ENCODE measurements around the gene OR10Z1. TPM values are rescaled to one million over a fixed set of nuclear protein-coding genes. Genes with fewer than 3 reads are reported as not detected.

Gene OR10Z1
- total RNA-seq, 1 donor from 2014 or later, result not detected

DNA sequence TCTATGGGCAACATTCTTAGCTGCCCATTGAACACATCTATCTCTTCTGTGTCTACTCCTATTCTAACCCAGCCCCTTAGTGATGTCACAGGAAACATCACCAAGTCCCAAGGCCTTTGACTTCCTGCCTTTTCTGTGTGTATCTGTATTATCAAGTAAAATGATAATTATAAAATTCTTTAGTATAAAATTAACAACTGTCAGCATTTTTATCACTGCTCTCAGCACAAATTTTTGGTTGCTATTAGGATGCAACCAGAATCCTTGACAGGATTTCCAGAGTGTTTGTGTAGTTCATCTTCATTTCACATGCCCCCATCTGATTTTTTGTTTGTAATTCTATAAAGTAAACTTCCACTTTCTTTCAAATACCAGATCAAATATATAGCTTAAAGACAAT, 33.8 kb downstream of the OR10Z1 start:
- Histone ChIP-seq H3K9me3 (no peaks in the 10 kb centered on the region), H3K36me3 (no peaks in the 10 kb centered on the region), H3K4me3 (no peak overlapping the region), H3K27me3 (no peaks in the 10 kb centered on the region), H3K4me1 (no peaks in the 10 kb centered on the region), H3K27ac (no peak overlapping the region)
- intact Hi-C loops (cut with DNase I), result no loop called here
- DNase-seq (ENCODE audit: extremely low spot score in 2 of 2), result no peak
- TF ChIP-seq POLR2A (IDR thresholded peaks at IDR 0.05), result no peak
- no peak for TF ChIP-seq POLR2AphosphoS5 (IDR thresholded peaks at IDR 0.05; ENCODE audit: insufficient read depth in 1 of 2, low read depth in 1 of 2)
- TF ChIP-seq, protein P1, sequence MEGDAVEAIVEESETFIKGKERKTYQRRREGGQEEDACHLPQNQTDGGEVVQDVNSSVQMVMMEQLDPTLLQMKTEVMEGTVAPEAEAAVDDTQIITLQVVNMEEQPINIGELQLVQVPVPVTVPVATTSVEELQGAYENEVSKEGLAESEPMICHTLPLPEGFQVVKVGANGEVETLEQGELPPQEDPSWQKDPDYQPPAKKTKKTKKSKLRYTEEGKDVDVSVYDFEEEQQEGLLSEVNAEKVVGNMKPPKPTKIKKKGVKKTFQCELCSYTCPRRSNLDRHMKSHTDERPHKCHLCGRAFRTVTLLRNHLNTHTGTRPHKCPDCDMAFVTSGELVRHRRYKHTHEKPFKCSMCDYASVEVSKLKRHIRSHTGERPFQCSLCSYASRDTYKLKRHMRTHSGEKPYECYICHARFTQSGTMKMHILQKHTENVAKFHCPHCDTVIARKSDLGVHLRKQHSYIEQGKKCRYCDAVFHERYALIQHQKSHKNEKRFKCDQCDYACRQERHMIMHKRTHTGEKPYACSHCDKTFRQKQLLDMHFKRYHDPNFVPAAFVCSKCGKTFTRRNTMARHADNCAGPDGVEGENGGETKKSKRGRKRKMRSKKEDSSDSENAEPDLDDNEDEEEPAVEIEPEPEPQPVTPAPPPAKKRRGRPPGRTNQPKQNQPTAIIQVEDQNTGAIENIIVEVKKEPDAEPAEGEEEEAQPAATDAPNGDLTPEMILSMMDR (IDR thresholded peaks at IDR 0.05), result no peak

DNA sequence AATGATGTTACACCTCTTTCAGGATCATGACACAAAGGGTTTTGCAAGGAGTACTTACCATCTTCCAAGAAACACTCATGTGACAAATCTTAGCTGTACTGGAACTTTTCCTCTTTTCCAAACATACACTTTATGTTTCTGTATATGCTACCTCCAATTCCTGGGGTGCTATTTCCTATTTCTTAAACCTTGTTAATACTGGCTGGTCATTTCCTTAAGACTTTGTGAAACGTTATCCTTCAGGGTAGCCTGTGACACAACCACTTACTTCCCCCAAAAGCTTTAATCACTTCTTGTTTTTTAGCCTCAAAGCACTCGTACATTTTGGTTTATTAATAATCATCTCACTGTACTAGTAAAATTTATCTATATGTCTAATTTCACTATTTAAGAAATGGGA, 39.4 kb downstream of the OR10Z1 start:
- Histone ChIP-seq H3K27ac (no peak overlapping the region), H3K4me3 (no peak overlapping the region), H3K9me3 (no peaks in the 10 kb centered on the region), H3K4me1 (no peaks in the 10 kb centered on the region), H3K36me3 (no peaks in the 10 kb centered on the region), H3K27me3 (no peaks in the 10 kb centered on the region)
- TF ChIP-seq, protein P1 (IDR thresholded peaks at IDR 0.05), result no peak
- intact Hi-C loops (cut with DNase I), result no loop called here
- DNase-seq (ENCODE audit: extremely low spot score in 2 of 2), result no peak

DNA sequence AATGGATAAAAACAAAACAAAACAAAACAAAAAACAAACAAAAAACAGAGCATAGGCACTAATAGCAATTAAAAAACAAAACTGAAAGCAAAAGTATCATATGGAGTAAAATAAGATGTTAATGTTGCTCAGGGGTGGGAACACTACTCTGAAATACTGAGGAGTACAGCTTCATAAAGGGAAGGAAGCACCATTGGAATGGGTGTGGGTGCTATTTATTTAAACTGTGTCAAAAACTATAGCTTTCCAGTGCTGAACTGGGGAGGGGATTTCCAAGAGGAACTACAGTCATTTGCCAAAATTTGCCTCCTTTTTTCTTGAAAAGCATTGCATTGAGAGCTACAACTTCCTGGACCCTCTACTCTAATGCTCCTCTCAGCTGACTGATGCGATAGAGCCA, 41.4 kb downstream of the OR10Z1 start:
- H3K4me1 ChIP-seq, result no peaks in the 10 kb centered on the region
- no peak for DNase-seq (ENCODE audit: extremely low spot score in 2 of 2)
- H3K4me3 ChIP-seq, result no peak overlapping the region
- H3K27me3 ChIP-seq, result no peaks in the 10 kb centered on the region
- TF ChIP-seq, protein P1 (IDR thresholded peaks at IDR 0.05), result no peak
- TF ChIP-seq POLR2A (IDR thresholded peaks at IDR 0.05) (no peak), POLR2AphosphoS5 (IDR thresholded peaks at IDR 0.05; ENCODE audit: insufficient read depth in 1 of 2, low read depth in 1 of 2) (no peak)
- H3K36me3 ChIP-seq, result no peaks in the 10 kb centered on the region
- no peak overlapping the region for H3K27ac ChIP-seq
- intact Hi-C loops (cut with DNase I), result no loop called here
- H3K9me3 ChIP-seq, result no peaks in the 10 kb centered on the region

DNA sequence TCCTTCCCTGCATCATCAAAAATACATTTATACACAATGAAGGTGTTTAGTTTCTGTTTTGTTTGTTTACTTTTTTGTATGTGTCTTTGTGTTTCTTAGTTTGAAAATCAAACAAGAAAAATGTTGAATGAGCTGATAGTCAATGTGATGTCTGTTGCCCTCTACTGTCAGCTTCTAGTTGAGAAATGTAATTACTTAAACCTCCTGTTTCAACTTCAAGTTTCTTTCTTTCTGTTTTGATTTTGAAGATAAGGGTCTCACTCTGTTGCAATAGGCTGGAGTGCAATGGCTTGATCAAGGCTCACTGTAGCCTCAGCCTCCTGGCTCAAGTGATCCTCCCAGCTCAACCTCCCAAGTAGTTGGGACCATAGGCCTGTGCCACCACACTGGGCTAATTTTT, 44.0 kb downstream of the OR10Z1 start:
- DNase-seq (ENCODE audit: extremely low spot score in 2 of 2), result no peak
- H3K4me3 ChIP-seq, result no peak overlapping the region
- intact Hi-C loops (cut with DNase I), result no loop called here
- H3K9me3 ChIP-seq, result no peaks in the 10 kb centered on the region
- H3K27ac ChIP-seq, result no peak overlapping the region
- H3K27me3 ChIP-seq, result no peaks in the 10 kb centered on the region
- TF ChIP-seq POLR2A (IDR thresholded peaks at IDR 0.05) (no peak), POLR2AphosphoS5 (IDR thresholded peaks at IDR 0.05; ENCODE audit: insufficient read depth in 1 of 2, low read depth in 1 of 2) (no peak)
- TF ChIP-seq, protein P1 (IDR thresholded peaks at IDR 0.05), result no peak
- H3K4me1 ChIP-seq, result no peaks in the 10 kb centered on the region
- no peaks in the 10 kb centered on the region for H3K36me3 ChIP-seq

DNA sequence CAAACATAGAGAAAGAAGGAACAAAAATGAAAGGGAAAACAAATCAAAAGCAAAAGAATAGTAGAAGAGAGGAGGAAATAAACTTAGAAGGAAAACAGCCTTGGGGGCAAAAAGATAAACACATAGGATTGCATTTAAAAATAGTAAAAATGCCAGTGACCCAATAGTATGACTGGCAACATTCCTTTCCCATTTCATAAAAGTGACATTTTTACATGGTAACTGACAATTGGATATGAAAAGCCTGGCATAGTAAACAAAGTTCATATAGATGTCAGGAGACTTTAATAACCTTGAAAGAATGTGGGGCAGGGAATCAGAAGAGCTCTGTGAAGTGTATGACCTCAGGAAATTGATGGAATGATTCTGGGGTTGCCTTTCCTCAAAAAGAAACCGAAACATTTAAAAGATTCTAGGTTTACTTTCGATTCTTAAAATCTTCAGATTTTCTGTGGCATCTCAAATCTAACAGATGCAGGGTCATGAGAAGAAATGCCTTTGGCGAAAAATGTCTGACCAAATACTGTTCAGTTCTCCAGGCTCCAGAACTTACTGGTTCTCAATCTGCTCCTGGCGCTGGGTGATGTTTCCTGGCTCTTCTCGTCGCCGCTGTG, 47.8 kb downstream of the OR10Z1 start:
- intact Hi-C loops (cut with DNase I), result no loop called here
- TF ChIP-seq POLR2A (IDR thresholded peaks at IDR 0.05), result no peak
- TF ChIP-seq, protein P1 (IDR thresholded peaks at IDR 0.05), result no peak
- TF ChIP-seq POLR2AphosphoS5 (IDR thresholded peaks at IDR 0.05; ENCODE audit: insufficient read depth in 1 of 2, low read depth in 1 of 2), result no peak
- Histone ChIP-seq H3K4me3 (no peak overlapping the region), H3K27ac (no peak overlapping the region), H3K9me3 (no peaks in the 10 kb centered on the region), H3K27me3 (no peaks in the 10 kb centered on the region), H3K36me3 (no peaks in the 10 kb centered on the region), H3K4me1 (no peaks in the 10 kb centered on the region)
- no peak for DNase-seq (ENCODE audit: extremely low spot score in 2 of 2)

All from vagina (tissue), 2 donors.